ENCODE data around the gene ANKS3.
A peak's percentile ranks its signal among the peaks of the same experiment; 100 is the strongest.

ANKS3 gene

DNA sequence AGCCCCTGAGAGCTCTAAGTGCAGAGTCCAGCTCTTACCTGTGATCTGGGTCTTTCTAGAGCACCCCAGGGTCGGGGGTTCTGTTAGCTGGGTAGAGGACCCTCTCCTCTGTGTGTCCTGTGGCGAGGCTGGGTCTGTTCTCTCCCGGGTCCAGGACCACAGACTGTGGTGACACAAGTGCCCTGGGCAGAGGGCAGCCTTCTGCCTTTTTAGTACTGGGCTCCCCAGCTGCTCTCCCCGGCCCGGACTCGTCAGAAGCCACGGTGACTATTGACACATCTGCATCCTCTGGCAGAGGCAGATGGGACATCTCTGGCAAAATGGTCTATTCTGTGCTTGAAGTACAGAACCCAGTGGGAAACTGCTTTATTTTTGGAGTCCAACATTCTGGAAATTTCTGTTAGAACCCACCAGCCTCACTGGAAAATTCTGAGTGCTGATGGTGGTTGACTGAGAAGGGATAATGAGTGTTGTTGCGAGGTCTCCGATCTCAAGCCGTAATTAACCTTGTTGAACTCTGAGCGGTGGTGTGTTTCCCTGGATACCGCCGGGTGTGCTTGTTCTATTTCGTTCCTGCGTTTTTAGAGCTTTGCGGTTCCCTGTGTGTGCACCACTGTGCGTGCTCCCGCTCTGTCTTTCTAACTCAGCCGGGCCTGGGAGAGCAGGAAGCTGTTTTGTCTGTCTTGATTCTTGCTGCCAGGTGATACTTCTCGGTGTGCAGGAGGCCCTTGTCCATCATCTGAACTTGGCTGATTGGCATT, 66.7 kb downstream of the ANKS3 start:
- no peak for DNase-seq (ENCODE audit: low read depth, low spot score)

DNA sequence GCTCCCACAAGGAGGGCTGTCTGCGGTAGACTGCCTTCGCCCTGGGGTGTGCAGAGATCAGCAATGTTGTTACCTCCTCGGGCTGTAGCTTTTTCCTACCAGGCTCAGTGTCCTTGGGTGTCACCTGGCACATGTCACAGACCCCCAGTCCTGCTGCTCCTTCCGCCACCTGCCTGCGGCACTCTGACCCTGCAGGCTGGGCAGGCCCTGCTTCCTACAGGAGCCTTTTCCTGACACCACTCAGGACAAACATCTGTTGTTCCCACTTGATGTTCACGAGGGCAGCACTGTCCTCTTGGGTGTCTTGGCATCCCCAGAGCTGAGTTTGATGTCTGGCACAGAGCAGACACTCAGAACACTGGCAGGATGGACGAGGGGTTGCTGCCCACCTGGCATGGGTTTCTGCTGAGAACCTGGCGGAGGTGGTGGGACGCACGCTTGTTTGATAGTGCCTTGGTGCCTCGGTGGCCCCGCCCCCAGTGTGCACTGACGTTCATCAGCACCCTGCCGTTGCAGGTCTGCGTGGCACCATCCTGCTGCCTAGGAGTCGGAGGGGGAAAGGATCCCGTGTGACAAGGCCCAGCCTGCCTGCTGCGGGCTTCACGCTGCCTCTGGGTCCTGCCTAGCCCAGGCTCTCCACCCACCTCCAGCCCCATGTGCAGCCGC, 67.4 kb downstream of the ANKS3 start:
- DNase-seq (ENCODE audit: low read depth, low spot score) = no peak

DNA sequence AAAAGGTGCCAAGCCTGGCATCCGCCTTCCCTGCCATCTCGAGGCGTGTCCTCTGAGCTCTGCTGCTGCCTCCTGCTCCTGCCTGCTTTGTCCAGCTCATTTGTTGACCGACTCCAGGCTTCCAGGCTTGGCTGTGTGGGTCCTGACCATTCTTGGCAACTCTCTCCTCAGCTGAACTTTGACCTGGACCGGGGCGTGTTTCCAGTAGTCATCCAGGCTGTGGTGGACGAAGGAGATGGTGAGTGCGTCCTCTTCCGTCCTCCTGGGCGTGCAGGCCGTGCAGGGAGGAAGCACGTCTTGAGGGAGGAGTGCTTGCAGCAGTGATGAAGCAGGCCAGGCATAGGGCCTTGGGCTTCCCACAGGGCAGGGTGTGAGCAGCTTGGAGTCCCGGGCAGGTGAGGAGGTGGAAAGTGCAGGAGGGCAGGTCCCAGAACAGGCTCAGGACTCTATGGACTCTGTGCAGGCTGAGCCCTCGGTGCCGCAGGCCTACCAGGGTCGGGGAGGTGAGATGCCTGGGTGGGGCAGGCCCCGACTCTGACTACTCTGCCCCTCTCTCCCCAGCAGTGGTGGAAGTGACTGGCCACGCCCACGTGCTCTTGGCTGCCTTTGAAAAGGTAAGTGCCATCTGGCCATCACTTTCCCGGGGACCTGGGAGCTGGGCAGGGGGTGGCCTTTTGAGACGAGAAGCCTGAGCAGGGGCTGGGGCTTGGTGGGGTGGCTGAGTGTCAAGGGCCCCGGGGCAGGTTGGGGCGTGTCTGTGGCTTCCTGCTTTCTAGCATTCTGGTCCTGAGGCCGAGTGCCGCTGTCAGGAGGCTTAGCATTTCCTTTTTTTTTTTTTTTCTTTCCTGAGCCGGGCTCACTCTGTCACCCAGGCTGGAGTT, 69.3 kb downstream of the ANKS3 start:
- no peak for DNase-seq (ENCODE audit: low read depth, low spot score)

GRCh38 chr16:4663777-4664465, 70.2 kb downstream of the ANKS3 start:
- no peak for DNase-seq (ENCODE audit: low read depth, low spot score)

DNA sequence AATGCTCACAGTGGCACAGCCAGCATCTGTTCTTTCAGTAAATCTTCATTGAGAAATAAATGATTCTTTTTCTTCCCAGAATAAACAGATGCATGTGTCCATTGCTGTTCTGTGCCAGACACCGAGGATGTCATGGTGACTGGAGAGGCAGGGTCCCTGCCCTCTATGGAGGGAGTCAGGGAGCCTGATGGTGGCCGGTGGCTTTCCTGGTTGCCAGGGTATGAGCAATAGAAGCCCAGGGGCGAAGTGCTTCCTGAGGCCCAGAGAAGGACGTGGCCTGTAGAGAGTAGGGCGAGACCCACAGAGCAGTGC, 70.7 kb downstream of the ANKS3 start:
- no peak for DNase-seq (ENCODE audit: low read depth, low spot score)

- DNase-seq (ENCODE audit: low read depth, low spot score) = no peak
Measured at GRCh38 chr16:4661661-4662060, 72.4 kb downstream of the ANKS3 start.

DNA sequence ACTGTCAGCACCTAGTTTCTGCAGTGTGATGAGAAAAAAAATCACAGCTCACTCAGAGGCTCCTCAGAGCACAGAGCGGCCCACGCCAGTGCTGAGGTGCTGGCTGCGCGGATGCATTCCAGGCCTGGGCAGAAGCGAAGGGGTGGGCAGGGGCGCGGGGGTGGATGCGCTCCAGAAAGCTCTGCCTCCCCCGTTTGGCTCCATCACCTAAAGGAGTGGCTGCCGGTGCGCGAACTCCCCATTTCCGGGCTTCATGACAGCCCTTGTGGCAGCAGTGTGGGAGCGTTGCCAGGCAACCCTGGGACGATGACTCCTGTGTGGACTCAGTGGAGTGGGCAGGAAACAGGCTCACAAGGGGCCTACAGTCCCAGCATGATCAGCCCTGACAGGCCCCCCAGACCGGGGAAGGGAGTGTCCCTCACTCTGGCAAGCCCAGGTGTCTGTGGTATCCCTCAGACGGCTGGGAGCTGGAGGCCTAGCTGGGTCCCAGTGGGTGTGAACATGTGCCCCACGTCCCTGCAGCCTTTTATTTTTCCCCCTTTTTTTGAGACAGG, 73.5 kb downstream of the ANKS3 start:
- peak; percentile 25 for DNase-seq (ENCODE audit: low read depth, low spot score)

DNA sequence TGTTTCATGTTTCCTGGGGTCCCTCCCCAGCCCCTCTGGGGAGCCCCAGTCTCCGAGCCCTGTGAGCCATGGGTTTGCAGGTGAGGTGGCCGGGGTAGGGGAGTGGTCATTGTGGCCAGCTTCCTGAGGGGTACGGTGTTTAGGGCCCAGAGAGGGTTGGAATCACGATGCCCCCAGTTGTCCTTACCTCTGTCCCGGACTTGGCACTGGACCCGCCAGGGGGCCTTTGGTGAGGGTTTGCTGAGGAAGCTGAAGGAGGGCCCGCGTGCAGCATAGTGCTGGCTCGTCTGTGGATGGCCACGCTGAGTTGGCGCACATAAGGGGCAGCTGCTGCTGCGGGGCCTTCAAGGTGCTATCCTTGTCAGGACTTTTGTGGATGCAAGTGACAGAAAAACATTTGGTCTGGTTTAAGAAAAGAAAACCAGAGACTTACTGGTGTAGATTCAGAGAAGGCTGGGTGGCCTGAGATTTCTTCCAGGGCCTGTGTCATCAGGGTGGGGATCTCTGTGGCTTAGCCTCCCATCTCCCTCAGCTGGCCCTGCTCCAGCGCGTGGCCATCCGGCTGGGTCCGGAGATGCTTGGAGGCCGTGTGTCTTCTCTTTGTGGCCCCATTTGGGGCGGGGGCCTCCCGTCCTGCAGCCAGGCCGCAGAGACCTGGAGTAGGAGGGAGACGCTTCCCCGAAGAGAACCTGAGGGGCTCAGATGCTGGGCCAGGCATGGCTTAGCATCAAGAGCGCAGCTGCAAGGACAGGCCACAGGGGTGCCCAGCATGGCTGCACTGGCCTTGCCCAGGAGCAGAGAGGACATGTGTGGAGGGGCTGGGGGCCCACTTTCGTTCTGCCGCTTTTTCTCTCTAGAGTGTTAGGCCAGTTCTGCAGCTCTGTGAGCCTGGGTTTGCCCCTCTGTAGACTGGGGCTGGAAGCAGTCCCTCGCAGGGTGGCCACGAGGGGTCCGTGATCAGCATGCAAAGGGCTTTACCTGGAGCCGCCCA, 74.4 kb downstream of the ANKS3 start:
- DNase-seq (ENCODE audit: low read depth, low spot score) = no peak

- DNase-seq (ENCODE audit: low read depth, low spot score) = no peak
Measured at GRCh38 chr16:4656695-4657686, 77.1 kb downstream of the ANKS3 start.

GRCh38 chr16:4656221-4656620, 77.8 kb downstream of the ANKS3 start:
- no peak for DNase-seq (ENCODE audit: low read depth, low spot score)

DNA sequence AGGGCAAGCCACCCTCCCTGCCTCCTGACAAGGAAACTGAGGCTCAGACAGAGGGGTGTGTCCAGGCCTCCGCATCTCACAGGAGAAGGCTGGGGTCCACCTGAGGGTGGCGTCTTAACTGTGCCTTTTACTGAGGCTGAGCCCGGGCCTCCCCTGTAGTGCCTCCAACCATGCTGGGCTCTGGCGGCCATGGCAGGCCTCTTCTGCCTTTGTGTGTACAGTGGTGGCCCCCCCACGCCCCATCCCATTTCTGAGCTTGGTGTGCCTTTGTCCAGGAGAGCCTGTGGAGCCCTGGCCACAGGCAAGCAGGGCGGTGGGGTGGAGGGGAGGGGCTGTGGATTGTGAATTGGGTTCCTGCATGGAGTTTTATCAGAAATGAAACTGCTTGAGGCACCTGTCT, 78.3 kb downstream of the ANKS3 start:
- DNase-seq (ENCODE audit: low read depth, low spot score) = no peak

DNA sequence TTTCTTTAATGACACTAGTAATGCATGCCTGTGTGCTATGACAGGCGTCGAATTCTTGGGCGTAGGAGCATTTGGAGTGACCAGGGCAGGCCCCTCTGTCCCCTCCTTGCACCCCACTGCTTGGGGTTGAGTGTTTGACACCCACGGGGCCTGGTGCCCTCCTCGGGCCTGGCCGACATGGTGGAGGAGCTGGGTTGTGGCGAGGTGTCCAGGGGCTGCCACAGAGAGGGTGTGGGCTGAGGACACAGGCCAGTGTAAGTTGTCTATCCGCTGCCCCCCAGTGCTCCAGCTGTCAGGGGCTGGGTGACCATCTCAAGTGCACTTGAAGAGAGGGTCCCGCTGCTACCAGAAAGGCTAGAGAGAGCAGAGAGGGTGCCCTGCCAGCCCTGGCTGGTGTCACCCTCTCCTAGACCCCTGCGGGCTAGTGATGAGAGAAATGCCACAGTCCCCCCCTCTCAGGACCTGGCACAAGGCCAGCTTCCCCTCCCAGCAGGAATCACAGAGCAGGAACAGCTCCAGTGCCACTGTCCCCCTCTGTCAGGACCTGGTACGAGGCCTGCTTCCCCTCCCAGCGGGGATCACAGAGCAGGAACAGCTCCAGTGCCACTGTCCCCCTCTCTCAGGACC, 79.0 kb downstream of the ANKS3 start:
- DNase-seq (ENCODE audit: low read depth, low spot score) = no peak

DNA sequence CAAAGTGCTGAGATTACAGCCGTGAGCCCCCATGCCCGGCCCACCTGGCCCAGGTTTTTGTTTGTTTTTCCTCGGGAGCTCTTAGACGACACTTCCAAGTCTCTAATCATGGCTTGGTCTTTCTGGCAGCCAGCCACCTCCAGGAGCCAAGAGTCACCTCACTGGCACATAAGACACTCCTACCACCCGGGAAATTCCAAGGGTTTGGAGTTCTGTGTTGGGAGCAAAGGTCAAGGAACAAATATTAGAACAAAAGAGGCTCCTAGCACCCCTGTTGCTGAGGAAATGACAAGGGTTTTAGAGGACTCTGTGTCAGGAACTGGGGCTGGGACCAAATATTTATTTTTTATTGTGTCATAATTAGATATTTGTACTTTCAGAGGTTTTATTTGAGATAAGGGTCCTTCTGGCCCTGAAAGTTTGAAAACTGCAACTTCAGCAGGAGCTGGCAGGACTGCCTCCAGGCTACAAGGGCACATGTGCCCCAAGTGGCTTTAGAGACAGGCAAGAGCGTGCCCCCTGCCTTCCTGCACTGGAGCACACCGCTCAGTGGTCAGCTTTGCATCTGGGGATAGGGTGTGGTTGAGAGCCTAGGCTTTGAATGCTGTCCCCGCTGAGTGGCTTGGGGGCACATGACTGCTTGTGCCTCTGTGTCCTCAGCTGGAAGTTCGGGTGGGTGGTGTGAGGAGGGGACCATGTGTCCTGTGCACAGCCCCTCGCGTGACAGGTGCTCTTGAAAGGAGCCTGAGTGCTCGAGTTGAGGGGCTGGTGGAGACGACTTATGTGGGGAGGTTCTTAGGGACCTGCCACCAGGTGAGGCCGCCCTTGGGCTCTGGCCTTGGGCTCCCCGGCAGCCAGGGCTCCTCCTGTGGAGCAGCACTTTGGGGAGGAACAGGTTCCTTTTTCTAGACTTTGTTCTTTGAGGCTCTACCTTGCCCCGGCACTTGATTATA, 79.8 kb downstream of the ANKS3 start:
- DNase-seq (ENCODE audit: low read depth, low spot score) = no peak

DNA sequence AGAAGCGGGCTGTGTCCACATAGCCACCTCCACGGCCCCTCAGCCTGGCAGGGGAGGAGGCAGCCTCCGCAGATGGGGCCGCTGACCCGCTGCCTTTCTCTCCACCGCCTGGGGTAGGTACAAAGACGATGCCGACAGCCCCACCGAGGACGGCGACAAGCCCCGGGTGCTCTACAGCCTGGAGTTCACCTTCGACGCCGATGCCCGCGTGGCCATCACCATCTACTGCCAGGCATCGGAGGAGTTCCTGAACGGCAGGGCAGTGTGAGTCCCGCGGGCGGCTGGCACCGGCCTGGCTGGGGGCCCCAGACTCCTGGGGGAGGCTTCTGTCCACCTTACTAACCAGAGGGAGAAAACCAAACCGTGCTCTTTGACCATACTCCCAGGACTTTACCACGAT, 81.5 kb downstream of the ANKS3 start:
- no peak for DNase-seq (ENCODE audit: low read depth, low spot score)

DNA sequence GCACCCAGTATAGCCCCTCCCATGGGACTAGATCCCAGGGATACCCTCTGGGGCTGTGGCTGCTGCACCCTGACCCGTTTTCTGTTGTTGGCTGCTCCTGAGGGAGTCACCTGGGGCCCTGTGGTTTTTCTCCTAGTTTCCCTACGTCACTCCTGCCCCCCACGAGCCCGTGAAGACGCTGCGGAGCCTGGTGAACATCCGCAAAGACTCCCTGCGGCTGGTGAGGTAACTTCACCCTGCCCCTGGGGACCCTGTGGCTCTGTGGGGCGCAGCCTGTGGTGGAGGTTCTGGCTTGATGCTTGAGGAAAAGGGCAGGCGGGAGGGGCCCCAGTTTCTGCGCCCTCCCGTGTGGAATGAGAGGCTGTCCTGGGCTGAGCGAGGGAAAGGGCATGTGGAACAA, 82.2 kb downstream of the ANKS3 start:
- no peak for DNase-seq (ENCODE audit: low read depth, low spot score)

DNA sequence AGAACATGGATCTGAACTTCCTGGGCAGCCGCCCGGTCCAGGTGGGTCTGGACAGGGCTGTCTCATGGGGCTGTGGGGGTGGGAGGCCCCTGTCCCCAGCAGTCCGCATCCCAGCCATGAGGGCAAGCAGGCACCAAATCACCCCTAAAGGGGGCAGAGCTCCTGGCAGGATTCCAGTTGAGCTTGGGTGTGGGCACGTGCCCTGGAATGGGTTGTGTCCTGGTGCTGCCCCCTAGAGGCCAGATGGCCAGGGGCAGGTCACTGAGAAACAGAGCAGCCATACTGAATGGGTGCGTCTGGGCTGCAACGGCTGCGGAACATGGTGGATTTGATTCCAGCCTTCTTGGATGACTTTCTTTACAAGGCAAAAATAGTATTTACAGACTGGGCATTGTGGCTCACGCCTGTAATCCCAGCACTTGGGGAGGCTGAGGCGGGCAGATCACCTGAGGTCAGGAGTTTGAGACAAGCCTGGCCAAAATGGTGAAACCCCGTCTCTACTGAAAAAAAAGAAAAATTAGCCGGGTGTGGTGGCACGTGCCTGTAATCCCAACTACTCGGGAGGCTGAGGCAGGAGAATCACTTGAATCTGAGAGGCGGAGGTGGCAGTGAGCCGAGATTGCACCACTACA, 83.5 kb downstream of the ANKS3 start:
- DNase-seq (ENCODE audit: low read depth, low spot score) = peak; percentile 43

All from activated CD4-positive, CD25-positive, alpha-beta regulatory T cell treated with anti-CD3 and anti-CD28 coated beads, Interleukin-2, amount 50 U/mL, for 16 hours (primary cell).